ENCODE results near the gene UCMA. TPM values are rescaled to one million over a fixed set of nuclear protein-coding genes. Genes with fewer than 3 reads are reported as not detected.

Gene UCMA
- total and polyA plus RNA-seq, 10 of the 15 experiments (the other 5 are each of a cell fraction or from before 2014, with no cell fraction given) = 0.15 TPM; not detected in 9

GRCh38 chr10:13257621-13258140 is 23.5 kb upstream of the UCMA start (continued):
- TF ChIP-seq REST (IDR thresholded peaks at IDR 0.05; ENCODE audit: low read depth, low read length) (no peak), E2F8 (IDR thresholded peaks at IDR 0.05; ENCODE audit: low read depth, partially characterized antibody) (no peak), TCF7 (IDR thresholded peaks at IDR 0.05; ENCODE audit: borderline replicate concordance) (no peak), ZBTB33 (IDR thresholded peaks at IDR 0.05) (no peak), SMAD1 (IDR thresholded peaks at IDR 0.05; ENCODE audit: low read depth, partially characterized antibody) (no peak), SP1 (IDR thresholded peaks at IDR 0.05; ENCODE audit: low read depth, low read length) (no peak)
